GM12878 (cell line): ENCODE measurements around the gene MRPL53. TPM values are rescaled to one million over a fixed set of nuclear protein-coding genes. Genes with fewer than 3 reads are reported as not detected.
A peak's percentile ranks its signal among the peaks of the same experiment; 100 is the strongest.

ENCODE experiments used
- CEBPZ ChIP-seq: fragments of 150-350 bp; IDR thresholded peaks from 2 replicates; pipeline ENCODE4 v1.6.1; 2016; ENCODE audit warnings: low read depth, low read length
- CHD4 ChIP-seq: fragments of 200-600 bp; sonication (generic); IDR thresholded peaks from 2 replicates; pipeline ENCODE4 v1.6.1; 2016; ENCODE audit warnings: mild to moderate bottlenecking
- CREB1 ChIP-seq: IDR thresholded peaks from 2 replicates; pipeline ENCODE4 v1.6.1; 2012; ENCODE audit warnings: low read depth, mild to moderate bottlenecking, inconsistent platforms
- ESRRA ChIP-seq: IDR thresholded peaks from 2 replicates; pipeline ENCODE4 v1.6.1; 2012; ENCODE audit warnings: mild to moderate bottlenecking, low read length, improper control_type of control experiment
- EZH2 ChIP-seq: IDR thresholded peaks from 2 replicates; pipeline ENCODE4 v1.6.1; 2012; ENCODE audit warnings: low read depth, mild to moderate bottlenecking, control low read depth, inconsistent platforms, low read length, borderline replicate concordance; ENCODE audit not compliant: control insufficient read depth
- HSF1 ChIP-seq: fragments of 150-350 bp; IDR thresholded peaks from 2 replicates; pipeline ENCODE4 v1.6.1; 2014; ENCODE audit warnings: mild to moderate bottlenecking, low read depth, low read length
- IRF4 ChIP-seq: IDR thresholded peaks from 2 replicates; pipeline ENCODE4 v1.6.1; 2011; ENCODE audit warnings: low read depth, low read length
- KAT2A ChIP-seq: conservative IDR thresholded peaks from 2 replicates; pipeline ENCODE4 v1.6.1; 2011; ENCODE audit warnings: low read depth, low read length; ENCODE audit not compliant: control insufficient read depth
- MTA2 ChIP-seq: fragments of 450-650 bp; IDR thresholded peaks from 2 replicates; pipeline ENCODE4 v1.6.1; 2016; ENCODE audit warnings: low read depth, mild to moderate bottlenecking, moderate library complexity
- NFYB ChIP-seq: IDR thresholded peaks from 2 replicates; pipeline ENCODE4 v1.6.1; 2011; ENCODE audit warnings: low read depth, mild to moderate bottlenecking, low read length, improper control_type of control experiment, moderate library complexity; ENCODE audit not compliant: insufficient read depth
- RAD51 ChIP-seq: fragments of 450-650 bp; IDR thresholded peaks from 2 replicates; pipeline ENCODE4 v1.6.1; 2016; ENCODE audit warnings: moderate library complexity, mild to moderate bottlenecking, inconsistent platforms
- RB1 ChIP-seq: fragments of 450-650 bp; formaldehyde crosslinking; IDR thresholded peaks from 2 replicates; pipeline ENCODE4 v1.6.1; 2017; ENCODE audit warnings: mild to moderate bottlenecking, borderline replicate concordance
- RFX5 ChIP-seq: IDR thresholded peaks from 2 replicates; pipeline ENCODE4 v1.6.1; 2011; ENCODE audit warnings: low read depth, low read length, improper control_type of control experiment
- USF2 ChIP-seq: IDR thresholded peaks from 2 replicates; pipeline ENCODE4 v1.6.1; 2011; ENCODE audit warnings: low read depth, low read length, improper control_type of control experiment, borderline replicate concordance
- YBX1 ChIP-seq: fragments of 450-650 bp; IDR thresholded peaks from 2 replicates; pipeline ENCODE4 v1.6.1; 2016; ENCODE audit warnings: antibody characterized with exemption
- polyA plus RNA-seq, 11 experiments: library from polyadenylated mRNA; depleted of rRNA in 4 of 11; unstranded in 6 of 11; stranded (reverse) in 5 of 11; fragments of >200 nt; fragmentation: Nextera tagmentation in 4 of 11; fragmentation: Illumina TruSeq in 1 of 11; extraction: Ambion mirVana in 4 of 11; extraction: Trizol in 1 of 11; gene quantifications; 1 replicate in 1 of 11; 2 replicates in 10 of 11; pipeline versions ENCODE4 v1.2.1 to v1.2.3, GENCODE V29; 2011 to 2016; ENCODE audit warnings: inconsistent platforms in 2 of 11, missing spikeins in 2 of 11, low read depth in 1 of 11
- total RNA-seq, 4 experiments: library from RNA; depleted of rRNA in 3 of 4; stranded (reverse); fragments of >200 nt in 3 of 4; fragmentation: Illumina TruSeq in 1 of 4; extraction: Trizol in 1 of 4; gene quantifications; 2 replicates each; pipeline versions ENCODE4 v1.2.1 to v1.2.3, GENCODE V29; 2013 to 2021
- TF ChIP-seq, protein P1 (sequence below): fragments of 450-650 bp; IDR thresholded peaks from 2 replicates; pipeline ENCODE4 v1.6.1; 2018; ENCODE audit warnings: borderline replicate concordance, mild to moderate bottlenecking; ENCODE audit not compliant: partially characterized antibody
- TF ChIP-seq, protein P2 (sequence below): fragments of 450-650 bp; formaldehyde crosslinking; IDR thresholded peaks from 2 replicates; pipeline ENCODE4 v1.4.0; 2020; ENCODE audit warnings: mild to moderate bottlenecking, moderate library complexity

The MRPL53 gene
- total and polyA plus RNA-seq, 10 of the 15 experiments (the other 5 are each of a cell fraction or from before 2014, with no cell fraction given): 15.1 to 167 (median 80.9) TPM

DNA sequence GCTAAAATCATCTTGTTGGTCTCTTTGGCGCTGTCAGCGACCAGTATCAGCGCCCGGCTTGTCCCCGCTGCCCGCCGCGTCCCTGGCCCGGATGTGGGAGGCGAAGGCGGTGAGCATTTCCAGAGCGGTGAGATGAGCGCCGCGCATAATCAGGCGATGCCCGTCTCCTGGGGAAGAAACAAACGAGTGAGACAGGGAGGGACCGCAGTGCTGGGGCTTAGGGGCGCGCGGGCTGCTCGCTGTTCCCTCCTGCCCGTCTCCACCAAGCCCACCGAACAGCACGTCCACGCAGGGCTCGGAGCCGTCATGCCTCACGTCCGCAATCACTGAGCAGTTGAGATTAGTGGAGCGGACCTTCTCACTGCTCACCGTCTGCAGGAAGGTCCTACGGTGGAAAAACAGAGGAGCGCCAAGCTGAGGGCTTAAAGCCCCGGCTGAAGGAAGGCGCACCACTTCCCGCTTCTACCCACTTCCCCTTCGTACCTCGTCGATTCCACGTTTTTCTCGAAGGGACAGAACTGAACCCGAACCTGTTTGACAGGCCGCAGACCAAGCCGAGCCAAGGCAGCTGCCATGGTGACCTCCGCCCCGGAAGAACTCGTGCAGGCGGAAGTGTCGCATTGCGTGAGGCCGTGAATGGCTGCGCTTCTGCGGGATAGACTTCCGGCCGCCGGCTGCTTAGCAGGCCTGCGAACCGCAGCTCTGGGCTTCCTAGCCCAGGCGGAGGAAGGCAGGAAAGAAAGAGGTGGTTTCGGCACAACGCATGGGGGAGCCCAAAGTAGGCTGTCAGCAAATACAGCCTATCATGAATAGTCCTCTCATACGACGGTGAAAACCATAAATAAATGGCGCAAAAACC, at the start of gene MRPL53 (continued):
- TF ChIP-seq CEBPZ: no peak; the same call in 1 of the 2 replicates
- no peak for TF ChIP-seq HSF1
- peak; percentile 59; the same call in 1 of the 2 replicates for TF ChIP-seq NFYB
- TF ChIP-seq CHD4: no peak
- TF ChIP-seq MTA2: peak; percentile 93
- TF ChIP-seq, protein P1, sequence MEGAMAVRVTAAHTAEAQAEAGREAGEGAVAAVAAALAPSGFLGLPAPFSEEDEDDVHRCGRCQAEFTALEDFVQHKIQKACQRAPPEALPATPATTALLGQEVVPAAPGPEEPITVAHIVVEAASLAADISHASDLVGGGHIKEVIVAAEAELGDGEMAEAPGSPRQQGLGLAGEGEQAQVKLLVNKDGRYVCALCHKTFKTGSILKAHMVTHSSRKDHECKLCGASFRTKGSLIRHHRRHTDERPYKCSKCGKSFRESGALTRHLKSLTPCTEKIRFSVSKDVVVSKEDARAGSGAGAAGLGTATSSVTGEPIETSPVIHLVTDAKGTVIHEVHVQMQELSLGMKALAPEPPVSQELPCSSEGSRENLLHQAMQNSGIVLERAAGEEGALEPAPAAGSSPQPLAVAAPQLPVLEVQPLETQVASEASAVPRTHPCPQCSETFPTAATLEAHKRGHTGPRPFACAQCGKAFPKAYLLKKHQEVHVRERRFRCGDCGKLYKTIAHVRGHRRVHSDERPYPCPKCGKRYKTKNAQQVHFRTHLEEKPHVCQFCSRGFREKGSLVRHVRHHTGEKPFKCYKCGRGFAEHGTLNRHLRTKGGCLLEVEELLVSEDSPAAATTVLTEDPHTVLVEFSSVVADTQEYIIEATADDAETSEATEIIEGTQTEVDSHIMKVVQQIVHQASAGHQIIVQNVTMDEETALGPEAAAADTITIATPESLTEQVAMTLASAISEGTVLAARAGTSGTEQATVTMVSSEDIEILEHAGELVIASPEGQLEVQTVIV: peak; percentile 91
- TF ChIP-seq CREB1: peak; percentile 90
- TF ChIP-seq YBX1: no peak
- TF ChIP-seq RFX5: 0 out of 2 replicates have a peak, but pooled peaks have one; percentile 24
- TF ChIP-seq KAT2A: no peak
- no peak for TF ChIP-seq EZH2
- TF ChIP-seq IRF4: no peak
- no peak for TF ChIP-seq ESRRA
- peak; percentile 54; the same call in 1 of the 2 replicates for TF ChIP-seq RB1
- no peak for TF ChIP-seq RAD51
- TF ChIP-seq USF2: no peak
- TF ChIP-seq, protein P2, sequence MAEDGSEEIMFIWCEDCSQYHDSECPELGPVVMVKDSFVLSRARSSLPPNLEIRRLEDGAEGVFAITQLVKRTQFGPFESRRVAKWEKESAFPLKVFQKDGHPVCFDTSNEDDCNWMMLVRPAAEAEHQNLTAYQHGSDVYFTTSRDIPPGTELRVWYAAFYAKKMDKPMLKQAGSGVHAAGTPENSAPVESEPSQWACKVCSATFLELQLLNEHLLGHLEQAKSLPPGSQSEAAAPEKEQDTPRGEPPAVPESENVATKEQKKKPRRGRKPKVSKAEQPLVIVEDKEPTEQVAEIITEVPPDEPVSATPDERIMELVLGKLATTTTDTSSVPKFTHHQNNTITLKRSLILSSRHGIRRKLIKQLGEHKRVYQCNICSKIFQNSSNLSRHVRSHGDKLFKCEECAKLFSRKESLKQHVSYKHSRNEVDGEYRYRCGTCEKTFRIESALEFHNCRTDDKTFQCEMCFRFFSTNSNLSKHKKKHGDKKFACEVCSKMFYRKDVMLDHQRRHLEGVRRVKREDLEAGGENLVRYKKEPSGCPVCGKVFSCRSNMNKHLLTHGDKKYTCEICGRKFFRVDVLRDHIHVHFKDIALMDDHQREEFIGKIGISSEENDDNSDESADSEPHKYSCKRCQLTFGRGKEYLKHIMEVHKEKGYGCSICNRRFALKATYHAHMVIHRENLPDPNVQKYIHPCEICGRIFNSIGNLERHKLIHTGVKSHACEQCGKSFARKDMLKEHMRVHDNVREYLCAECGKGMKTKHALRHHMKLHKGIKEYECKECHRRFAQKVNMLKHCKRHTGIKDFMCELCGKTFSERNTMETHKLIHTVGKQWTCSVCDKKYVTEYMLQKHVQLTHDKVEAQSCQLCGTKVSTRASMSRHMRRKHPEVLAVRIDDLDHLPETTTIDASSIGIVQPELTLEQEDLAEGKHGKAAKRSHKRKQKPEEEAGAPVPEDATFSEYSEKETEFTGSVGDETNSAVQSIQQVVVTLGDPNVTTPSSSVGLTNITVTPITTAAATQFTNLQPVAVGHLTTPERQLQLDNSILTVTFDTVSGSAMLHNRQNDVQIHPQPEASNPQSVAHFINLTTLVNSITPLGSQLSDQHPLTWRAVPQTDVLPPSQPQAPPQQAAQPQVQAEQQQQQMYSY (CRISPR knock-in tag): no peak
